ENCODE measurements around the gene CFHR2.

CFHR2 gene

DNA sequence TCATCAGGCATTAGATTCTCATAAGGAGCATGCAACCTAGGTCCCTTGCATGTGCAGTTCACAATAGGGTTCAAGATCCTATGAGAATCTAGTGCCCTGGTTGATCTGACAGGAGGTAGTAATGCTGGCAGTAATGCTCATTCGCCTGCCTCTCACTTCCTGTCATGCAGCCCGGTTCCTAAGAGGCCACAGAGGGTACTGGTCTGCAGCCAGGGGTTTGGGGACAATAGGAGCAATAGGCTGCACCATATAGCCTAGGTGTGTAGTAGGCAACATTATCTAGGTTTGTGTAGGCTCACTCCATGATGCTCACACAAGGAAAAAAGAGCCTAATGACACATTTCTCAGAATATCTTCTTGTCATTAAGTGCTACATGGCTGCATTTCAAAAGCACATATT is 59.6 kb downstream of the CFHR2 start:
- DNase-seq = no peak

DNA sequence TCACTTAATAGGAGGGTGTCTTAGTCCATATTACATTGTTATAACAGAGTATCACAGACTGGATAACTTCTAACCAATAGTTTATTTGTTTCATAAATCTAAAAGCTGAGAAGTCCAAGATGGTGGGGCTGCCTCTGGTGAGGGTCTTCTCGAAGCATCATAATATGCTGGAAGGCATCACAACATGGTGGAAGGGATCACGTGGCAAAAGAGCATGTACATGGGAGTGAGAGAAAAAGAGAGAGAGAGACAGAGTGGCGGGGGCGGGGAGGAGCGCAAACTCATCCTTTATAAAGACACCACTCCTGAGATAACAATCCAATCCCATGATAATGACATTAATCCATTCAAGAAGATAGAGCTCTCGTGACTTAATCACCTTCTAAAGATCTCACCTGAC is 65.3 kb downstream of the CFHR2 start:
- no peak for DNase-seq
